Frontal cortex (tissue), 4 donors: ENCODE measurements around the gene PROCR. TPM values are rescaled to one million over a fixed set of nuclear protein-coding genes. Genes with fewer than 3 reads are reported as not detected.
A peak's percentile ranks its signal among the peaks of the same experiment; 100 is the strongest.
"Not testable (repeated sequence)": the region's sequence is repeated elsewhere in the genome, so short reads cannot be mapped to it uniquely, and the experiment has no call there.

Source experiments
- DNase-seq, 2 donors: peaks; one replicate each; pipeline ENCODE4 v3.0.0; 2012; ENCODE audit warnings: low spot score in 2 of 2
- FAIRE-seq: peaks from 2 replicates; lab custom pipeline; 2012; peaks lifted over from hg19 to GRCh38; lab: Jason Lieb, UNC
- total RNA-seq: library from RNA; depleted of rRNA; stranded (reverse); fragments of >200 nt; gene quantifications from one replicate; pipeline ENCODE4 v1.2.3, GENCODE V29; 2014
- donor health status: control.
- donor health status: control.
- donor health status: control.

The PROCR gene
- total RNA-seq, 1 donor from 2014 or later, result 4.9 TPM

DNA sequence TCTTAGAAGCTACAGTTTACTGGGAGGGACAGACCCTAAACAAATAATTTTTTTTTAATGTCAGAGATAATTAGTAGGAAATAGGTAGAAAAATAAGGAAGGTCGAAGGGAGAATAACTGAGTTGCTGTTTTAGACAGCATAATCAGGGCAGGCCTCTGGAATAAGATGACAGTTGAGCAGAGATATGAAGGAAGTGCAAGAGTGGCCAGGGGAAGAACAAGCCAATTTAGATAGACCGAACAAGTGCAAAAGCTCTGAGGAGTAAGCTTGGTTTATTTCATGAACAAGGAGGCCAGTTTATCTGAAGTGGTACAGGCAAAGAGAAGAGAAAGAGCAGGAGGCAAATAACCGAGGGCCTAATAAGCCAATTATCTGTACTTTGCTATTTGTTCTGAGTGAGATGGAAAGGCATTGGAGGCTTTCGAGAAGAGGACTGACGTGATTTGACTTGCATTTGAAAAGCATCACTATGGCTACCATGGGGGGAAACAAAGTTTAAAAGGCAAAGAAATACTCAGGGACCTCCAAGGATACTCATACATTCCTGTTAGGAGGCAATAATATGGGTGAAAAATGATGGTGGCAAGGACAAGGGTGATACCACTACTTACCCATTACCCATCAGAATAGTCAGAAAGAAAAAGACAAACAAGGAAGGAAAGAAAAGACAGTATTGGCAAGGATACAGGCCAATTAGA is 19.7 kb downstream of the PROCR start:
- no peak for DNase-seq

DNA sequence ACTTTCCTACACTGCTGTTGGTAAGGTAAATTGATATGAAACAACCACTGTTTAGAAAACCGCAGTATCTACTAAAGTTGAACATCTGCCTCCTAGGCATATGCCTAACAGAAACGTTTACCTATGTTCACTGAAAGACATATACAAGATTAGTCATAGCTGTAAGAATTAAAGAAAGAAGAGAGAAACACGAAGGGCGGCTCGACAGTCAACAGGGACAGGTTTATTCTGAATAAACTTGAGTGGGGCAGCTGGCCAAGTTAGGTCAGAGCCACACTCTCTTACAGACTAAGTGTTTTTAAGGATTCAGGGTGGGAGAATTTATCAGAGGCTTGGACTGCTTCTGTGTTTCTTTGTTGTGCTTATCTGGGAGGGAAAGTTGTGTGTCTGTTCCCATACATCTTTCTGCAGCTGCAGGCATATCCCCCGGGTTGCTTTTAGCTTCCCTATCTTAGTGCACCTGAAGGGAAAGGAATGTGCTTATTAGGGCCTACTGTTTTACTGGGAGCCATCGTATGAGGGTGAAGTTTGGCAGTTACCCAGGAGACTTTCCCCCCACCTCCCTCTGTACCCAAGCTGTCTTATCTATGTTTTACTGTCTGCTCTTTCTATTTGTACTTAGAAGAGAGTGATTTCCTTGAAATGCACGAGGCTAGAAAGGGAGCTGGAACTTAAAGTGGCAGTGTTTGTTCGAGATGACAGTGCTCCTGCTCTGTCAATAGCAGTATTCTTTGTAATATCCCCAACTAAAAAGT is 20.4 kb downstream of the PROCR start:
- FAIRE-seq, result no peak
- DNase-seq, result no peak

More for the DNA sequence above, 19.7 kb downstream of the PROCR start:
- FAIRE-seq, result no peak

DNA sequence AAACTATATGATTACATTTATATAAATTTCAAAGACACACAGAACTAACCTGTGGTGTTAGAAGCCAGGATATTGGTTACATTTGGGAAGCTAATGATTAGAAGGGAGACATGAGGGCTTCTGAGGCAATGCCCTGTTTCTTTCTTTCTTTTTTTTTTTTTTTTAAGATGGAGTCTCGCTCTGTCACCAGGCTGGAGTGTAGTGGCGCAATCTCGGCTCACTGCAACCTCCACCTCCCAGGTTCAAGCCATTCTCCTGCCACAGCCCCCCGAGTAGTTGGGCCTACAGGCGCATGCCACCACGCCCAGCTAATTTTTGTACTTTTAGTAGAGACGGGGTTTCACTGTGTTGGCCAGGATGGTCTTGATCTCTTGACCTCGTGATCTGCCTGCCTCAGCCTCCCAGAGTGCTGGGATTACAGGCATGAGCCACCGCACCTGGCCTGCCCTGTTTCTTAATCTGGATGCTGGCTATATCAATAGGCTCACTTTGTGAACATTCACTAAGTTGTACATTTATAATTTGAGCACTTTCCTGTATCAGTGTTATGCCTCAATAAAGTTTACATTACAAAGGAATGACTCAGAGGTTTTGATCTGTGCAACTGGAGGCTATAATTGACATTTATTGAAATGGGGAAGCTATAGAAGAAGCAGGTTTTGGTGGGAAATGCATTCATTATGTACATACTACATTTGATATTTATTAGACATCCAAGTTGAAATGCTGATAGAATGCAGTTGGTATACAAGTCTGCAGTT is 21.3 kb downstream of the PROCR start:
- not testable (repeated sequence) for DNase-seq, FAIRE-seq

DNA sequence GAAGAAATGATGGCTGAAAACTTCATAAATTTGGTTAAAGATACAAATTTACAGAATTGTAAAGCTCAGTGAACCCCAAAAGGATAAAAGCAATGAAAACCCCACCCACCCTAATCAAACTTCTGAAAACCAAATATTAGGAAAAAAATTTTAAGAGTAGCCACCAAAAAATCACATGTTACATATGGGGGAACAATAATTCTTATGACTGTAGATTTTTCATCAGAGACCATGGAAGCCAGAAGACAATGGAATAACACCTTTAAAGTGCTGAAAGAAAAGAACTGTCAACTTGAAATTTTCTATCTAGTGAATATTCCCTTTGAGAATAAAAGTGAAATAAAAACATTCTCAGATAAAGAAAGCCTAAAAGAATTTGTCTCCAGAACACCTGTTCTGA is 24.4 kb downstream of the PROCR start:
- no peak for FAIRE-seq
- DNase-seq, result no peak

DNA sequence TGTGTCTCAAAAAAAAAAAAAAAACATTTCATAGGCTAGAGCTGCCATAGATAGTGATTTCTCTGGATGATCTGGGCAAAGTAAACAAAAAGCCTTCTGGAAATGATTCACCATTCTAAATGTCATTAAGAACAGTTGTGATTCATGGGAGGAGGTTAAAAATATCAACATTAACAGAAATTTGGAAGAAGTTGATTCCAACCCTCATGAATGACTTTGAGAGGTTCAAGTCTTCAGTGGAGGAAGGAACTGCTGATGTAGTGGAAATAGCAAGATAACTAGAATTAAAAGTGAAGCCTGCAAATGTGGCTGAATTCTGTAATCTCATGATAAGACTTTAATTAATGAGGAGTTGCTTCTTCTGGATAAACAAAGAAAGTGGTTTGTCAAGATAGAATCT is 27.9 kb downstream of the PROCR start:
- FAIRE-seq, result no peak

DNA sequence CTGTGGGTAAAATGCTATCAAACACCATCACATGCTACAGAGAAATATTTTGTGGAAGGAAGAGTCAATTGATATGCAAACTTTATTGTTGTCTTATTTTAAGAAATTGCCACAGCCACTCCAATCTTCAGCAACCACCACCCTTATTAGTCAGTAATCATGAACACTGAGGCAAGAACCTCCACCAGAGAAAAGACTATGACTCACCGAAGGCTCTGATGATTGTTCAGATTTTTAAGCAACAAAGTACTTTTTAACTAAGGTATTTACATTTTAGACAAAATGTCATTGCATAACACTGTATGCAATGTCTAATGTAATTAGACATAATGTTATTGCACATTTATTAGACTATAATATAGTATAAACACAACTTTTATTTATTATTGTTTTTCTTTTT is 28.4 kb downstream of the PROCR start:
- FAIRE-seq (no peak), DNase-seq (no peak)

More for the DNA sequence above, 27.9 kb downstream of the PROCR start:
- no peak for DNase-seq

DNA sequence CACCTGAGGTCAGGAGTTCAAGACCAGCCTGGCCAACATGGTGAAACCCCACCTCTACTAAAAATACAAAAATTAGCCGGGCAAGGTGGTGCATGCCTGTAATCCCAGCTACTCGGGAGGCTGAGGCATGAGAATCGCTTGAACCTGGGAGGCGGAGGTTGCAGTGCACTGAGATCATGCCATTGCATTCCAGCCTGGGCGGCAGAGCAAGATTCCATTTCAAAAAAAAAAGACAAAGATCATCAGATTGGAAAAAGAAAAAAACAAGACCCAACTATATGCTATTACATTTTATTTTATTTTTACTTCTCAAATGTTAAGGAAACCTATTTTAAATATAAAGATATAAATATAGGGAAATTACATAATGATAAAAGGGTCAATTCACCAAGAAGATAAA is 29.6 kb downstream of the PROCR start:
- FAIRE-seq, result peak; percentile 31
- not testable (repeated sequence) for DNase-seq

DNA sequence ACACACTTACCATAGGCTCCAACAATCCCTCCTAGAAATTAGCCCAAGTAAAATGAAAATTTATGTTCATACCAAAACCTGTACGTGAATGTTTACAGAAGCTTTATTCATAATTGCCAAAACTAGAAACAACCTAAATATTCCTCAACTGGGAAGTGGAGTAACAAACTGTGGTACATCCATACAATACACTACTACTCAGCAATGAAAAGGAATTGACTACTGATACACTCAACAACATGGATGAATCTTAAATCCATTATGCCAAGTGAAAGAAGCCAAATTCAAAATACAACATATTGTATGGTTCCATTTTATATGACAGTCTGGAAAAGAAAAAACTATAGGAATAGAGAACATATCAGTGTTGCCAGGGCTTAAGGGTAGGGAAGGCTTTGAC is 34.9 kb downstream of the PROCR start:
- FAIRE-seq, result no peak
- no peak for DNase-seq

DNA sequence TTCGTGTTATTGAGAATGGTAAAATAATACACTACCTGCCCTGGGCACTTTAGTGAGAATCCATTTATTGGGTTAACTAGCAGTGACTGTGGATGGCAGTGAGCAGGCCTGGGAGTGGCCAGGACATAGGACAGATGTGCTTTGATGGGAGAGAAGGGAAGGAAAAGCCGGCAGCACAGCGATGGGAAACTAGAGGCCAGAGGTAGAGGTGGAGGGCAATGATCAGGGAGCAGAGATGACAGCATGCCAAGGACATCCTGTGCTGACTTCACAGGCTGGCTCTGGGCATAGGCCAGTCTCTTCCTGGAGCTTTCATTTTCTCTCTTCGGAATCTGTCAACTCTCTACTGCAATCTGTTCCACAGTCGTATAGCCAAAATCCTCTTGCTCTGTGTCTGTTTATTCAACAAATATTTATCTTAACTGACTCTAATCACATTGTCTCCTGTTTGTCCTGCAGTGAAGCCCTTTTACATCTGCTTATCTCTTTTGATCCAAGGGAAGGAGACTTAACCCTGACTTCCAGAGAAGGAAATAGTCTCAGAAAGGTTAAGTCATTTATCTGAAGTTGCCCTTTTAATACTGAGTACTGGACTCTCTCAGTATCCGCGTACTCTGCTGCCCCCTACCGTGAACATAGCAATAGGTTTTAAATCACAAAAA is 36.2 kb downstream of the PROCR start:
- DNase-seq, result peak; percentile 43 to 63
- peak; percentile 28 for FAIRE-seq

DNA sequence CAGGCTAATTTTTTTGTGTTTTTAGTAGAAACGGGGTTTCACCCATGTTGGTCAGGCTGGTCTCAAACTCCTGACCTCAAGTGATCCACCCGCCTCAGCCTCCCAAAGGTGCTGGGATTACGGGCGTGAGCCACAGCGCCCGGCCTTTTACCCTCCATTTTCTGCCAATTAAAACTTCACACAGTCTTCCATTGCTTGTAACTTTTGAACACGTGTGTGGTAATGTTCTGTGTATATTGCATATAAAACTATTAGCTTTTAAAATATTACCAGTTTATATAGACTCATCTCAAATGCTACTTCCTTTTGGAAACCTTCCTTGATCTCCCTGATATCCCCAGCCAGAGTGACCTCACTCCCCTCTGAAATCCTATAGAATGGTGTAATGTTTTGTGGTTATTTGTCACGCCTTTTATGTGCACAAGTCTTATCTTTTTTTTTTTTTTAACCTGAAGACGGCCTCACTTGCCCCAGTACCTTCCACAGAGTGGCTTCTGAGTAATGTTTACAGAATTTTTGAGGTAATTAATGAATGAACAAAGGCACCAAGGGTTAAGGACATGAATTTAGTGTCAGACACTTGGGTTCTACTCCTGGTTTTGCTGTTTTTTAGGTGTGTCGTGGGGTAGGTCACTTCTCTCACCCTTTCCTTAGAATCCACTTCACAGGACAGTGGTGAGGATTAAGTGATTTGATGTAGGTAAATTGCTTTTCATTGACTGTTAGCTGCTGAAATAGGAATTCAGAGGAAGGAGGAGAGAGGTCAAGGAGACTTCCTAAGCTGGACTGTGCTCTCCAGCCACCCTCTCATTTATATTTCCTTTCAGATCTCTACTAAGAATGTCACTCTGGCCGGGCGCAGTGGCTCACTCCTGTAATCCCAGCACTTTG is 43.4 kb downstream of the PROCR start:
- no peak for DNase-seq
- FAIRE-seq, result no peak

DNA sequence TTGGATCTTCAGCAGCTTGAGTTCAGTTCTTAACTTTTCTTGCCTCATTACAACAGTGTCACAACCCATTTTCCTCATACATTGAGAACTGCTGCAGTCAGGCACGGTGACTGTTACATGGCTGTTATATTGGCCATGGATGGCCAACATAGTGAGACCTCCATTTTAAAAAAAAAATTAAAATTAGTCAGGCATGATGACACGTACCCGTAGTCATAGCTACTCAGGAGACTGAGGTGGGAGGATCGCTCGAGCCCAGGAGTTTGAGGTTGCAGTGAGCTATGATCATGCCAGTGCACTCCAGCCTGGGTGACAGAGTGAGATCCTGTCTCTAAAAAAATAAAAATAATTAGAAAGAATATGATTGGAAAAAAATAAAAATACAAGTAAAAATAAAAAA is 44.7 kb downstream of the PROCR start:
- no peak for FAIRE-seq
- DNase-seq, result no peak

DNA sequence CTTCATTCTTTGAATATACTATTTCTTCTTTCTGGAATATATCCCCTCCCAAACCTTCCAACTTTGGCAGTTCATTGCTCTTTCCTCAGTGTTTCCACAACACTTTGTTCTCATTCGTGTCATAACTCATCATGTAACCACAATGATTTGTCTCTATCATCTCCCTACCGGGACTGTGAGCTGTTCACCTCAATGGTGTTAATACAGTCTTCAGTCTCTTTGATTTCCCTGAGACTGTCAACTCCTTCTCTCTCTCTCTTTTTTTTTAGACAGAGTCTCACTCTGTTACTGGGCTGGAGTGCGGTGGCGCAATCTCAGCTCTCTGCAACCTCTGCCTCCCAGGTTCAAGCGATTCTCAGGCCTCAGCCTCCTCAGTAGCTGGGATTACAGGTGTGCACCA is 52.1 kb downstream of the PROCR start:
- DNase-seq (no peak), FAIRE-seq (no peak)

DNA sequence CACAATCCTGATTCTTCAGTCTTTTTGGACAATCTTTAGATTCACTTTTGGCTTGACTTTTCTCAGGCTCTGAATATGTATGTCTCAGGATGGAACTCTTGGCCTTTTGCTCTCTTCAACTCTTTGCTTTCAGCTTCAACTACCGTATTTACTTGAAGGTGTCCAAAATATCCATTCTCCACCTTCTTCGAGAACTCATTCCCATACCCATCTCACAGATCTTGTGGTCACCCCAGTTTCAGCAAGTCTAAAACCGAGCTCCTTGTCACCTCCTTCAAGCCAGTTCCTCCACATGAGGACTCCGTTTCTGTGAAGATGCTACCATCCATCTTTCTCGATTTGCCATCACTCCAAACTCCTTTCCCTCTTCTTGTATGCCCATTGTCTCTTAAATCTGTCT is 52.7 kb downstream of the PROCR start:
- FAIRE-seq (no peak), DNase-seq (no peak)

DNA sequence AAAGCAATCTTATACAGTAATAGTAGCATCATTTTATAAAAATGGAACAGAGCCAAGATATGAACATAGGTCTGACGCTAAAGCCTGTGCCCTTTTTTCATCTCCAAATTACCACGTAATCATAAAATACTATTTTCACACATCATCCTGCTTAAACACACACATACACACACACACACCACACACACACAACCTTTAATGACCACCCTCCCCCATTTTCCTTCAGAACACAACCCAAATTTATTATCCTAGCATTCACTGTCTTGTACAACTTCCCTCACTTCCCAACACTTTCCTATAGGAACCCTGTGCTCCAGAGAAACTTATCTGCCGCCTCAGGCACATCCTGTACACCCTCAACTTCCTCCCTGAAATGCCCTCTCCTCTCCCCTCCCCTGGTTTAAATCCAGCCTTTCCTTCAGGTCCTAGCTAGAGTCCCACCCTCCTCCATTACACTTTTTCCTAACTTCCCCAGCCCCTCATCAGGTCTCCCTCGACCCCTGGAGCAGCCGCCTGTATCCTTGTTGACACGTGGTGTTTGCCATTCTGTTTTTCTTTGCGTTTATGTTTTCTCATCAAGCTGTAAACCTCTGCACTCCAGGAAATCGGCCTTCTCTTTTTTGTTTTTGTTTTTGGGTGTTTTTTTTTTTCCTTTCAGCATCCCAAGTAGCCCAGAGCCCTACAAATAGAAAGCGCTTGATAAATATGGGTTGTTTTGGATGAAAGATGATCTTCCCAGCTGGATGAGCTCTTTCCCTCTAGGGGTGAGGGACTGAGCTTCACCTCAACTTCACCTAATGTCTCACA is 53.6 kb downstream of the PROCR start:
- FAIRE-seq (no peak), DNase-seq (no peak)

DNA sequence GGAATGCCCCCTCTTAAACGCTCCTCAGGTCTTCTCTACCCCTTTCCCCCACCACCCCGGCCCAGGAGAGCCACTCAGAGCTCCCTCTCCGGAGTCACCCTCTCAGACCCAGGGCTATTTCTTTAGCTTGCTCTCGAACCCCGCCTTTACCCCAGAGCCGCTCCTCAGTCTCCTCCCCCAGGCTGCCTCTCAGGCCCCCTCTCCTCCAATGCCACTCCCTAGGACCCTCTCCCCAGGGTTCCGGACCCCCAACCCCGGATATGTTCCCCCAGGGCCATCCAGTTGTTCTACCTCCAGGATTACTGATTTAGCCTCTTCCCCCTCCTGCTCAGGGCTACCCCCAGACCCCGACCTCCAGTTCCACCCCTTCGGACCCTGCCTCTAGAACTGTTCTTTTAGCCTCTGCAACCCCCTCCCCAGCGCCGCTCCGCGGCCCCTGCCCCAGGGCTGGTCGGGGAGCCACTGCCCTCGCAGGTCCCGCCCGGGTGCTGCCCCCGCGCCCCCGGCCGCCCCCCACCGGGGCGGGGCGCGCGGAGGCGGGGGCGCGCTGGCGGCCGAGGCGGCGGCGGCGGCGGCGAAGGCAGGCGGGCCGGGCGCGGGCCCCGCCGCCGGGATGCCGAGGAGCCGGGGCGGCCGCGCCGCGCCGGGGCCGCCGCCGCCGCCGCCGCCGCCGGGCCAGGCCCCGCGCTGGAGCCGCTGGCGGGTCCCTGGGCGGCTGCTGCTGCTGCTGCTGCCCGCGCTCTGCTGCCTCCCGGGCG is 54.4 kb downstream of the PROCR start, which contains the start of gene MMP24:
MMP24 (plus strand) TSS at position 565 of the 758 bp plus-strand sequence; CDS start at position 614, 49 bp downstream.
- DNase-seq (peak; percentile 25 to 35), FAIRE-seq (no peak)
